DMS53 treated with DMSO at 0.1 percent for 48 hours (cell line): ENCODE measurements around the gene GPX4.

Experiments used
- DNase-seq: peaks from one replicate; lab custom pipeline; 2025; ENCODE audit not compliant: unreplicated experiment; lab: John Stamatoyannopoulos, UW

The GPX4 gene

DNA sequence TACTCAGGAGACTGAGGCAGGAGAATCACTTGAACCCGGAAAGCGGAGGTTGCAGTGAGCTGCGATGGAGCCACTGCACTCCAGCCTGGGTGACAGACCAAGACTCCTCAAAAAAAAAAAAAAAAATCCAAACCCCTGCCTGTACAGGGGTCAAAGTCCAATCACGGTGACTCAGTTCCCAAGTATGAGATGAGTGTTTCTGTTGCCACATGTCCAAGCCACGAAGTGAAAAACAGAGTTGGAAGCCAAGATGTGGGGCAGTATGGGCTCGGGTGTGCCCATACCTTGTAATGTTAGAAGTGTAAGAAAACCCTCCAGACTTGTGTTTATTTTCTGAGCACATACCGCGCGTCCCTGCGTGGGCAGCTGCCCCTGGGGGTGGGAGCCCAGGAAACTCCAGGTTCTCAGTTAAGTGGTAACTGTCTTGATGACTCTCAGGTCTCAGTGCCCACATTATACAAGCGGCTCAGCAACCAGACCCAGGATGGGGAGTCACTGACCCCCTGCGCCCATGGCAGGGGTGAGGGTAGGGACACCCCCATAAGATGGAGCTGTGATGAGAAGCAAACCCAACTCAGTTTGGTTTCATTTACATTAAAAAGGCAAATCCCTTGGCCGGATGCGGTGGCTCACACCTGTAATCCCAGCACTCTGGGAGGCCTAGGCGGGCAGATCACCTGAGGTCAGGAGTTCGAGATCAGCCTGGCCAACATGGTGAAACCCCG, 1.2 kb upstream of the GPX4 start:
- DNase-seq = peak; percentile 63

- DNase-seq = no peak
These were observed 574 bp upstream of the GPX4 start for GRCh38 chr19:1103132-1103707.

- DNase-seq = peak; percentile 7
These were observed 665 bp downstream of the GPX4 start for GRCh38 chr19:1104311-1105007.

- DNase-seq = no peak
These were observed 1.4 kb downstream of the GPX4 start for GRCh38 chr19:1105008-1105872.

GRCh38 chr19:1105873-1106840, 2.4 kb downstream of the GPX4 start:
- DNase-seq = no peak

DNA sequence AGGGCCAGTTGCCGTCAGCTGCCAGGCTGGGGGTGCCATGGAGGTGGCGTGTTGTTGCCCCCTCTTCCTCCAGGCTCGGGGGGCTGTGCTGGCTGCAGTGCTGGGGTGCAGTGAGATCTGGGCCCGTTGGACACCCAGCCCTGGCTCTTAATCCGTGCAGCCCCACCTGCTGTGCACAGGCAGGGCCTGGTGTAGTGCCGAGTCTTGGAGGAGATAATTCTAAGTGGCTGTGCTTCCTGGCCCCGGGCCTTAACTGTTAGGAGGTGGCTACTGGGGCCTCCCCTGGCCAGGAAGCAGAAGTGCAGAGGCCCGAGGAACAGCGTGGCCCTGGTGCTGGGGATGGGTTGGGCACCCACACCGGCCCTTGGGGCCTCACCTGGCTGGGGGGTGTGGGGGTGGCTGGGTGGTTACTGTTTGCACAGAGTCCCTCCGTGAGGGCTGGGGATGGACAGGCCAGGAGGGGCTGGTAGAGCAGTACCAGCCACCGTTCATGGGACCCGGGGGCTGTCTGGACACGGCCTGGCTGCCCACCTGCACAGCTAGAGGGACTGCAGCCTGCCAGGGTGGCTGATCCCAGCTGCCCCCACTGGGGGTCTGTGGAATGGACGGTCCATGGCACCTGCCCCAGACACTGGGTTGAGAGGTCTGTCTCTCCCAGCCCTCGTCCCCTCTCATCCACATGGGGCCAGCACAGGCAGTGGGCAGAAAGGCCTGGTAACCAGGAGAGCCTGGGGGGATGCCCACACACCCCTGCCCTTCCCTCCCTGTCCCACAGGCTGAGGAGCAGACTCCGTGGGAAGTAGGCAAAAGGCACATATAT, 3.3 kb downstream of the GPX4 start:
- DNase-seq = no peak

GRCh38 chr19:1107661-1108261, 4.0 kb downstream of the GPX4 start:
- DNase-seq = no peak

DNA sequence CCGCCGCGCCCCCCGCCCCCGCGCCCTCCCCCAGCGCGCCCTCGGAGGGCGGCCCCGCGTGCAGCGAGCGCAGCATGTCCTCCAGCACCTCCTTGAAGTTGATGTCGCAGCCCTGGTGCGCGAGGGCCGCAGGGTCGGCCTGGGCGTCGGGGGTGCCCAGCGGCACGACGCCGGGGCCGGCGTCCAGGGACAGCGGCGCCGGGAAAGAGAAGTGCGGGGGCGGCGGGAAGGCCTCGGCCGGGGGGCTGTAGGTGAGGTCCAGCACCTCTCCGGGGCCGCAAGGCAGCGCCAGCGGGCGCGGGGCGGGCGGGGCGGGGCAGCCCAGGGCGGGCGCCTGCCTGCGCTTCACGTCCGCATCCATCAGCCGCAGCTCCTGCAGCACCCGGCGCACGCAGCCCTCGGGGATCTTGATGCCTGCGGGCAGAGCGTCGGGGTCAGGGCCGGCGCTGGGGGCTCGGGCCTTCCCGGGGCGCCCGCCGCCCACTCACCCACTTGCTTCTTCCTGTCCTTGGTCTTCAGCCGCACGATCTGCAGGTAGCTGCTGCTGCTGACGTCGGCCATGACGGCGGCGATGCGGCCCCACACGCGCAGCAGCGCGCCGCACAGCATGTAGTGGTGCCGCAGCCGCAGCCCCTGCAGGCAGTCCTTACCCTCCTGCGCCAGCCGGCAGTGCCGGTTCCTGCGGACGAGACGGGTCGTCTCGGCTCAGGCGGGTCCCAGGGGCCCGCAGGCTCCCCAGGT, 4.7 kb downstream of the GPX4 start:
- no peak for DNase-seq

DNA sequence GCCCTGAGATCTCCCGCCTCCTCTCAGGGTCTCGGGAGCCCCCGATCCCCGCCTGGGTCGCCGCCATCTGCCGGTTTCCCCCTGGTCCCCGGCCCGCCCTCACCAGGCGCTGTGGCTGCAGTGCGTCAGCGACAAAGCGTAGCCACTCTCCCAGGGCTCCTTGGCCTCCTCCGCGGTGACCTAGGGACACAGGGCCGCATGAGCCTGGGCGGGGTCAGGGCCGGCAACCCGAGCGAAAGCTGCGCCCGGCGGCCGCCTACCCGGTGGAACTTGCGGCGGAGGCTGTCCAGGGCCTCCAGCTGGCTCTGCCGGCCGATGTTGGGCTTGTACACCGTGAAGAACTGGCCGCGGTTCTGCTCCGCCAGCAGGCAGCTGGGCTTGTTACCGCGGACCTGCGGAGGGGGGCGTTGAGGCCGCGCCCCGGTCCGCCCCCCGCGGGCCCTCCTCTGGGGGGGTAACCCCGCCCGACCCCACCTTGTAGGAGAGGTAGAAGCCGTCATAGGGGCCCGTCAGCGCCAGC, 5.3 kb downstream of the GPX4 start:
- no peak for DNase-seq

DNA sequence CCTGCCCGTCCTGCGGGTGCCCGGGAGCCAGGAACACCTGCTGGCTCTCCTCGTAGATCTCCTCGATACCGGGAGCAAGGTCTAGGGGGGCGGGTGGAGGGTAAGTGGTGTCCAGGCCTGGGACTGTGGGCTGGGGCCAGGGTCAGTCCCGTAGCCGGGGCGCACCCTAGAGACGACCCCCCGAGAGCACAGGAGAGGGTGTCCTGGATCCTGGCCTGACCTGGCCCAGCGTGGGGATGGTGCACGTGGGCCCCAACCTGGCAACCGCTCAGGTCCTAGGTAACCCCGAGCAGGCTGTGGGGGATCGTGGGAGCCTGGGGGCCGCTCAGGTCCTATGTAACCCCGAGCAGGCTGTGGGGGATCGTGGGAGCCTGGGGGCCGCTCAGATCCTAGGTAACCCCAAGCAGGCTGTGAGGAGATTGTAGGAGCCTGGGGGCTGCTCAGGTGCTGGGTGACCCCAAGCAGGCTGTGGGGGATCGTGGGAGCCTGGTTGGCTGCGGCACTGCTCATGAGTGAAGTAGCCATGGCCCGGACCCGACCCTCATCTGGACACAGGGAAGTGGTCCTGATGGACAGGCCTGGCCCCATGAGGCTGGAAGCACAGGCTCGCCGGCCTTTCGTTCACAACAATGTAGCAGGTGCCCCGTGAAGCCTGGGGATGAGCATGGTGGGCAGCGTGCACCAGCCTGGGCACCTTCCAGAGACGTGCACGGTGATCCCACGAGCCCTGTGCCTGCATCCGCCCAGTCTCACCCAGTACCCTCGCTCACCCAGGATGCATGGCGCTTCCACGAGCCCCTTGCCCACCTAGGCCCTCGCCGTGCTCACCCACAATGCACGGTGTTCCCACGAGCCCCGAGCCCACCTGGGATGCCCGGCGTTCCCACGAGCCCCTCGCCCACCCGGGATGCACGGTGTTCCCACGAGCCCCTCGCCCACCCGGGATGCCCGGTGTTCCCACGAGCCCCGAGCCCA, 6.2 kb downstream of the GPX4 start:
- DNase-seq = no peak

GRCh38 chr19:1110809-1111640, 7.2 kb downstream of the GPX4 start:
- DNase-seq = no peak

- DNase-seq = no peak
These were observed 8.0 kb downstream of the GPX4 start for GRCh38 chr19:1111641-1112267.

GRCh38 chr19:1112268-1113029, 8.7 kb downstream of the GPX4 start:
- no peak for DNase-seq

DNA sequence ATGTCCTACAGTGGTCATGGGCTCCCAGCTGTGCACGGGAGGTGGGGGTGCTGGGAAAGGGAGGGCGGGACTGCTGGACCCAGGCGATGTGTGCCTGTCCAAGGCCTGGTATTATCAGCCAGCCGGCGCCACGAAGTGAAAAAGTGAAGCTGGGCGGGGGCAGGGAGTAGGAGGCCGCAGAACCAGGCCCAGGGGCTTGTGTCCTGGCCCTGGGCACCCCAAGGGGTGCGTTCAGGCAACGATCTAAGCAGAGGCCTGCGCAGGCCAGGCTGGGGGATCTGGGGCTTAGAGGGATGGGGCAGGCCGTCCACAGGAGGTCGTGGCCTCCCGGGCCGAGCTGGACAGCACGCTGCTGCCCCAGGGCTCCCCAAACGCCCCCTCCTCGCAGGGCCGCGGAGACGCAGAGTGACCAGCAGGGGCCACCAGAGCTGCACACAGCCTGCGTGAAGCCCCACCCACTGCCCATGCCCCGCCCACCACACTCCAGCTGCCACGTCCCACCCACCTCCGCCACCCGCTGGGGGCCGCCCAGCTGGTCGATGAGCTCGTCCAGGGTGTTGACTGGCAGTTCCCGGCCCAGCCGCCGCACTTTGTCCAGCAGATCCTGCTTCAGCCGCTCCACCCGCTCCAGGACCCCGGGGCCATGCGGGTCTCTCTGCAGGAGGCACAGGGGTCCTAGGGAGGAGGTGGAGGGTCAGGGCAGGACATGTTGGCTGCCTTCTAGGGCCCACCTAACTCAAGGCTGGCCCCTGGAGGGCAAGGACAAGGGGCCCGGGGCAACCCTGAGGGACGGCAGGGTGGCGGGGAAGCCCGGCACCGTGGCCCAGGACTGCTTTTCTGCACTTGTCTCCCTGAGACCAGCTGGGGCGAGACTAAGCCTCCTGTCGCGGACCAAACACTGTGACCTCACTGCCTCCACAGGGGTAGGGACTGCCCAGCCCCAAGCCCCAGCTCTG, 9.5 kb downstream of the GPX4 start:
- no peak for DNase-seq
